Measurements from ENCODE around the gene JAM3. TPM values are rescaled to one million over a fixed set of nuclear protein-coding genes. Genes with fewer than 3 reads are reported as not detected.

The JAM3 gene
- total RNA-seq, 1 experiment from 2014 or later = 45.4 TPM

GRCh38 chr11:134025082-134025429 is 43.8 kb upstream of the JAM3 start:
- H3K36me3 ChIP-seq (ENCODE audit: control insufficient read depth, insufficient read depth, low read length) = no peaks in the 10 kb centered on the region
- no TSS peak for BruUV-seq (replicated peaks)
- ChIA-PET POLR2A (interaction anchor here (0.7 kb wide), 1 partner anchor 17 kb away, joined by 3 read pairs; no protein-coding TSS in a partner anchor), CTCF (interaction anchor here (0.7 to 1.3 kb wide), 2 partner anchors 13 to 25 kb away, joined by 3 read pairs; no protein-coding TSS in a partner anchor)
- H3K4me1 ChIP-seq (ENCODE audit: control insufficient read depth, insufficient read depth, low read length) = no peaks in the 10 kb centered on the region
- H3K4me3 ChIP-seq (ENCODE audit: low read depth in 2 of 2, low read length in 2 of 2) = no peak overlapping the region
- intact Hi-C loops (cut with micrococcal nuclease; ENCODE audit: unreplicated experiment) (no loop called here), in situ Hi-C loops (cut with HindIII; ENCODE audit: low pct_unique_long_range_greater_than_20kb, low sequenced_read_pairs) (no loop called here)
- DNase-seq (ENCODE audit: low read depth, low spot score) (no peak), ATAC-seq (no peak)
- no peaks in the 10 kb centered on the region for H3K9me3 ChIP-seq (ENCODE audit: control insufficient read depth, insufficient read depth, low read depth, low read length)
- H3K27me3 ChIP-seq (ENCODE audit: control insufficient read depth, insufficient read depth, low read length) = peaks cover 3% of the 10 kb centered on the region; the same call in 1 of the 2 replicates
- H3K27ac ChIP-seq (ENCODE audit: low read length) = no peak overlapping the region
- no peak for TF ChIP-seq TCF7L2 (IDR thresholded peaks at IDR 0.05; ENCODE audit: low read depth, low read length)
- no peak for TF ChIP-seq CTCF (IDR thresholded peaks at IDR 0.05)
- no peak for TF ChIP-seq POLR2AphosphoS5 (IDR thresholded peaks at IDR 0.05; ENCODE audit: low read depth, low read length)
- TF ChIP-seq REST (IDR thresholded peaks at IDR 0.05; ENCODE audit: insufficient read depth in 1 of 2, low read depth in 2 of 2, low read length in 1 of 2) = no peak
- TF ChIP-seq SIN3A (IDR thresholded peaks at IDR 0.05; ENCODE audit: borderline replicate concordance, insufficient read depth, low read depth, low read length) = no peak

GRCh38 chr11:134026655-134027343 is 42.1 kb upstream of the JAM3 start:
- Histone ChIP-seq H3K4me3 (ENCODE audit: low read depth in 2 of 2, low read length in 2 of 2) (no peak overlapping the region), H3K27ac (ENCODE audit: low read length) (no peak overlapping the region), H3K36me3 (ENCODE audit: control insufficient read depth, insufficient read depth, low read length) (no peaks in the 10 kb centered on the region), H3K27me3 (ENCODE audit: control insufficient read depth, insufficient read depth, low read length) (peaks cover 3% of the 10 kb centered on the region; the same call in 1 of the 2 replicates), H3K9me3 (ENCODE audit: control insufficient read depth, insufficient read depth, low read depth, low read length) (no peaks in the 10 kb centered on the region), H3K4me1 (ENCODE audit: control insufficient read depth, insufficient read depth, low read length) (no peaks in the 10 kb centered on the region)
- POLR2A ChIA-PET = no interaction called here
- intact Hi-C loops (cut with micrococcal nuclease; ENCODE audit: unreplicated experiment) (no loop called here), in situ Hi-C loops (cut with HindIII; ENCODE audit: low pct_unique_long_range_greater_than_20kb, low sequenced_read_pairs) (no loop called here)
- CTCF ChIA-PET = no interaction called here
- BruUV-seq (replicated peaks) = no TSS peak
- no peak for ATAC-seq
- TF ChIP-seq TCF7L2 (IDR thresholded peaks at IDR 0.05; ENCODE audit: low read depth, low read length) (no peak), SIN3A (IDR thresholded peaks at IDR 0.05; ENCODE audit: borderline replicate concordance, insufficient read depth, low read depth, low read length) (no peak), CTCF (IDR thresholded peaks at IDR 0.05) (no peak), REST (IDR thresholded peaks at IDR 0.05; ENCODE audit: insufficient read depth in 1 of 2, low read depth in 2 of 2, low read length in 1 of 2) (no peak), POLR2AphosphoS5 (IDR thresholded peaks at IDR 0.05; ENCODE audit: low read depth, low read length) (no peak)
- no peak for DNase-seq (ENCODE audit: low read depth, low spot score)
